Gastroesophageal sphincter (tissue), 4 donors: ENCODE data around the gene CEP162. TPM values are rescaled to one million over a fixed set of nuclear protein-coding genes. Genes with fewer than 3 reads are reported as not detected.
"Not testable (repeated sequence)": the region's sequence is repeated elsewhere in the genome, so short reads cannot be mapped to it uniquely, and the experiment has no call there.

Source experiments
- ATAC-seq: fragments of 150-250 bp; one replicate; pipeline ENCODE4 v1.9.1; 2016; ENCODE audit warnings: mild to moderate bottlenecking, moderate library complexity
- H3K27ac ChIP-seq, 4 donors: fragments of 200-600 bp; sonication (generic) in 3 of 4; 1 replicate in 3 of 4; 2 replicates in 1 of 4; pipeline ENCODE4 v1.5.1; 2016 to 2019
- H3K27me3 ChIP-seq: fragments of 200-600 bp; sonication (generic); one replicate; pipeline ENCODE4 v1.5.1; 2019
- H3K36me3 ChIP-seq, 2 donors: fragments of 200-600 bp; sonication (generic); one replicate each; pipeline ENCODE4 v1.5.1; 2019; ENCODE audit warnings: control low read depth in 1 of 2
- H3K4me1 ChIP-seq, 3 donors: fragments of 200-600 bp; sonication (generic); 1 replicate in 2 of 3; 2 replicates in 1 of 3; pipeline ENCODE4 v1.5.1; 2016 to 2019; ENCODE audit warnings: control low read depth in 2 of 3
- H3K4me3 ChIP-seq, 2 donors: fragments of 200-600 bp; sonication (generic); one replicate each; pipeline ENCODE4 v1.5.1; 2019; ENCODE audit warnings: mild to moderate bottlenecking in 1 of 2, moderate library complexity in 1 of 2
- H3K9me3 ChIP-seq, 3 donors: fragments of 200-600 bp; sonication (generic); one replicate each; pipeline ENCODE4 v1.5.1; 2017 to 2019; ENCODE audit warnings: control low read depth in 2 of 3
- CTCF ChIP-seq, 4 experiments: fragments of 200-600 bp in 2 of 4; fragments of 450-650 bp in 2 of 4; sonication (generic) in 1 of 4; IDR thresholded peaks; one replicate each; pipeline ENCODE4 v1.5.1; 2017 to 2019; ENCODE audit warnings: antibody characterized with exemption in 4 of 4, mild to moderate bottlenecking in 2 of 4, moderate library complexity in 2 of 4
- EP300 ChIP-seq: sonication (generic); formaldehyde crosslinking; IDR thresholded peaks from one replicate; pipeline ENCODE4 v1.6.1; 2017; ENCODE audit warnings: antibody characterized with exemption, mild to moderate bottlenecking
- POLR2A ChIP-seq, 2 donors: fragments of 450-650 bp; IDR thresholded peaks; one replicate each; pipeline ENCODE4 v1.6.1; 2017; ENCODE audit warnings: antibody characterized with exemption in 2 of 2, mild to moderate bottlenecking in 2 of 2, moderate library complexity in 1 of 2
- POLR2AphosphoS5 ChIP-seq: sonication (generic); formaldehyde crosslinking; IDR thresholded peaks from one replicate; pipeline ENCODE4 v1.6.1; 2017; ENCODE audit warnings: antibody characterized with exemption
- WGBS, 2 donors: methylation state at CpG; one replicate each; pipeline ENCODE4 v1.1.5; 2018; ENCODE audit warnings: low coverage in 1 of 2; 5-methylcytosine and 5-hydroxymethylcytosine counted together
- total RNA-seq, 4 donors: library from RNA; depleted of rRNA; stranded (reverse); fragments of >200 nt; gene quantifications; one replicate each; pipeline ENCODE4 v1.1.0, GENCODE V29; 2016

CEP162 gene
- total RNA-seq, 4 donors from 2014 or later, result 5.2 to 19.0 (median 9.5) TPM

GRCh38 chr6:84220809-84221409 lies 6.5 kb downstream of the CEP162 start:
- Histone ChIP-seq H3K4me1 (peaks cover 0 to 4% (median 0%) of the 10 kb centered on the region in 3 donors), H3K36me3 (peaks cover 0 to 20% of the 10 kb centered on the region in 2 donors), H3K27me3 (no peaks in the 10 kb centered on the region), H3K27ac (no peak overlapping the region), H3K9me3 (no peaks in the 10 kb centered on the region), H3K4me3 (no peak overlapping the region)
- ATAC-seq, result no peak
- TF ChIP-seq EP300 (no peak), CTCF (IDR thresholded peaks at IDR 0.05) (peak in 3 of 4 experiments; percentile 22 to 47 (median 33))
- 71 to 73% methylated on average over 3 of the region's 3 CpGs for whole genome bisulfite sequencing, 2 donors

- Histone ChIP-seq H3K27me3 (no peaks in the 10 kb centered on the region), H3K9me3 (no peaks in the 10 kb centered on the region), H3K4me3 (no peak overlapping the region), H3K27ac (no peak overlapping the region), H3K36me3 (peaks cover 0 to 38% of the 10 kb centered on the region in 2 donors), H3K4me1 (no peaks in the 10 kb centered on the region)
- TF ChIP-seq EP300 (no peak), POLR2A (IDR thresholded peaks at IDR 0.05) (no peak), POLR2AphosphoS5 (no peak), CTCF (IDR thresholded peaks at IDR 0.05) (no peak)
- ATAC-seq, result no peak
- 73 to 81% methylated on average over 3 of the region's 3 CpGs for WGBS, 2 donors
Observed at GRCh38 chr6:84218091-84218490, 9.4 kb downstream of the CEP162 start.

GRCh38 chr6:84213217-84213616 lies 14.2 kb downstream of the CEP162 start:
- Histone ChIP-seq H3K4me1 (no peaks in the 10 kb centered on the region), H3K27ac (no peak overlapping the region), H3K4me3 (no peak overlapping the region), H3K9me3 (no peaks in the 10 kb centered on the region), H3K36me3 (peaks cover 0 to 55% of the 10 kb centered on the region in 2 donors), H3K27me3 (no peaks in the 10 kb centered on the region)
- WGBS, 2 donors, result 86 to 100% methylated on average over 1 of the region's 1 CpG
- ATAC-seq, result no peak
- no peak for TF ChIP-seq POLR2A (IDR thresholded peaks at IDR 0.05)
- no peak for TF ChIP-seq EP300
- no peak for TF ChIP-seq CTCF (IDR thresholded peaks at IDR 0.05)
- no peak for TF ChIP-seq POLR2AphosphoS5

GRCh38 chr6:84204011-84204410 lies 23.4 kb downstream of the CEP162 start:
- TF ChIP-seq POLR2A (IDR thresholded peaks at IDR 0.05) (no peak), POLR2AphosphoS5 (no peak), EP300 (no peak), CTCF (IDR thresholded peaks at IDR 0.05) (no peak)
- ATAC-seq, result no peak
- H3K4me3 ChIP-seq, result no peak overlapping the region
- no peaks in the 10 kb centered on the region for H3K9me3 ChIP-seq
- H3K27me3 ChIP-seq, result no peaks in the 10 kb centered on the region
- no peaks in the 10 kb centered on the region for H3K4me1 ChIP-seq
- no peak overlapping the region for H3K27ac ChIP-seq
- peaks cover 0 to 50% of the 10 kb centered on the region in 2 donors for H3K36me3 ChIP-seq
- 77 to 79% methylated on average over 3 of the region's 3 CpGs for WGBS, 2 donors

- H3K27me3 ChIP-seq, ATAC-seq, H3K4me3 ChIP-seq, H3K4me1 ChIP-seq, H3K27ac ChIP-seq, H3K9me3 ChIP-seq: not testable (repeated sequence)
- peaks cover 0 to 70% of the 10 kb centered on the region in 2 donors for H3K36me3 ChIP-seq
- 80 to 100% methylated on average over 6 of the region's 6 CpGs for WGBS, 2 donors
Observed at GRCh38 chr6:84199987-84200386, 27.5 kb downstream of the CEP162 start.
